Measurements from ENCODE around the gene MAP6.

DNA sequence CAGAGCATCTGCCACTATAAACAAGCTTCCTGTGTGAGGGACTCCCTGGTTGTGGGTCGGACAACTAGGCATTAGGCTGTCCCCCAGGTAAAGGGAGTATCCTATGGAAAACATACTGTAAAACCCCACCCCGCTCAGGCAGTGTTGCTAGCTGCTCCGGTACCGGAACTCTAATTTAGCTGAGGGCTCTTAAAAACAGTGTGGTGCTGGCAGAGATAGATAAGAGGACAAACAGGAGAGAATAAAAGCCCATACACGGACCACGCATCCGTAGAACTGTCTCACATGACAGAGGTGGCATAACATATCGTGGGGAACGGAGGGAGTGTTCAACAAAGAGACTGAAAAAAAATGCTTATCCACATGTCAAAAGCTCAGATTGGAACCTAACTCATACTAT, 45.4 kb upstream of the MAP6 start:
- TF ChIP-seq, protein P1, sequence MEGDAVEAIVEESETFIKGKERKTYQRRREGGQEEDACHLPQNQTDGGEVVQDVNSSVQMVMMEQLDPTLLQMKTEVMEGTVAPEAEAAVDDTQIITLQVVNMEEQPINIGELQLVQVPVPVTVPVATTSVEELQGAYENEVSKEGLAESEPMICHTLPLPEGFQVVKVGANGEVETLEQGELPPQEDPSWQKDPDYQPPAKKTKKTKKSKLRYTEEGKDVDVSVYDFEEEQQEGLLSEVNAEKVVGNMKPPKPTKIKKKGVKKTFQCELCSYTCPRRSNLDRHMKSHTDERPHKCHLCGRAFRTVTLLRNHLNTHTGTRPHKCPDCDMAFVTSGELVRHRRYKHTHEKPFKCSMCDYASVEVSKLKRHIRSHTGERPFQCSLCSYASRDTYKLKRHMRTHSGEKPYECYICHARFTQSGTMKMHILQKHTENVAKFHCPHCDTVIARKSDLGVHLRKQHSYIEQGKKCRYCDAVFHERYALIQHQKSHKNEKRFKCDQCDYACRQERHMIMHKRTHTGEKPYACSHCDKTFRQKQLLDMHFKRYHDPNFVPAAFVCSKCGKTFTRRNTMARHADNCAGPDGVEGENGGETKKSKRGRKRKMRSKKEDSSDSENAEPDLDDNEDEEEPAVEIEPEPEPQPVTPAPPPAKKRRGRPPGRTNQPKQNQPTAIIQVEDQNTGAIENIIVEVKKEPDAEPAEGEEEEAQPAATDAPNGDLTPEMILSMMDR (conservative IDR thresholded peaks at IDR 0.05): no peak
- no peak for TF ChIP-seq EZH2 (IDR thresholded peaks at IDR 0.05; ENCODE audit: low read depth)

All from PC-9 (cell line).